ENCODE data around the gene NT5C2.

DNA sequence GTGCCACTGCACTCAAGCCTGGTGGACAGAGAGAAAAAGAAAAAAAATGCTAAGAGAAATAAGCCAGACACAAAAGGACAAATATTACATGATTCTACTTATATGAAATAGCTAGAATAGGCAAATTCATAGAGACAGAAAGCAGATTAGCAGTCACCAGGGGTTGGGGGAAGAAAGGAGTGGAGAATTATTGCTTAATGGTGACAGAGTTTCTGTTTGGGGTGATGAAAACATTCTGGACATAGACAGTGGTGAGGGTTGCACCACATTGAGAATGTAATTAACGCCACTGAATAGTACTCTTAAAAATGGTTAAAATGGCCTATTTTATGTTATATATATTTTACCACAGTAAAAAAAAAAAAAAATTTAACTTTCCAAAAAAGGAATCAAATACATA lies 6.4 kb upstream of the NT5C2 start:
- no peak for TF ChIP-seq POLR2A (IDR thresholded peaks at IDR 0.05; ENCODE audit: low read length)
- TF ChIP-seq GATA1 (IDR thresholded peaks at IDR 0.05; ENCODE audit: low read depth, low read length): no peak
